Gastrocnemius medialis (tissue), 4 donors: ENCODE data around the gene BBX. TPM values are rescaled to one million over a fixed set of nuclear protein-coding genes. Genes with fewer than 3 reads are reported as not detected.
"Not testable (repeated sequence)": the region's sequence is repeated elsewhere in the genome, so short reads cannot be mapped to it uniquely, and the experiment has no call there.

ENCODE experiments used
- ATAC-seq, 2 donors: fragments of 150-250 bp; one replicate each; pipeline ENCODE4 v1.9.1; 2016
- DNase-seq, 2 donors: peaks; one replicate each; pipeline ENCODE4 v3.0.0-alpha.2; 2019
- H3K27ac ChIP-seq, 4 donors: fragments of 200-600 bp; sonication (generic); 1 replicate in 1 of 4; 2 replicates in 3 of 4; pipeline ENCODE4 v1.5.1; 2016 to 2018; ENCODE audit warnings: mild to moderate bottlenecking in 2 of 4, moderate library complexity in 1 of 4
- H3K27me3 ChIP-seq, 3 donors: fragments of 200-600 bp; sonication (generic) in 2 of 3; 1 replicate in 1 of 3; 2 replicates in 2 of 3; pipeline versions ENCODE4 v1.5.1 to v1.6.0; 2016 to 2019; ENCODE audit warnings: mild to moderate bottlenecking in 1 of 3, moderate library complexity in 1 of 3
- H3K36me3 ChIP-seq, 2 donors: fragments of 200-600 bp; sonication (generic) in 1 of 2; one replicate each; pipeline ENCODE4 v1.5.1; 2017 to 2018
- H3K4me1 ChIP-seq, 2 donors: fragments of 200-600 bp; sonication (generic) in 1 of 2; one replicate each; pipeline ENCODE4 v1.5.1; 2016 to 2017; ENCODE audit warnings: mild to moderate bottlenecking in 2 of 2
- H3K4me3 ChIP-seq, 4 donors: fragments of 200-600 bp; sonication (generic) in 3 of 4; 1 replicate in 1 of 4; 2 replicates in 3 of 4; pipeline ENCODE4 v1.5.1; 2016 to 2019; ENCODE audit warnings: mild to moderate bottlenecking in 2 of 4
- H3K9me3 ChIP-seq, 3 donors: fragments of 200-600 bp; sonication (generic) in 2 of 3; 1 replicate in 1 of 3; 2 replicates in 2 of 3; pipeline ENCODE4 v1.5.1; 2016 to 2019
- POLR2A ChIP-seq, 2 donors: fragments of 450-650 bp; IDR thresholded peaks; one replicate each; pipeline ENCODE4 v1.6.1; 2017; ENCODE audit warnings: antibody characterized with exemption in 2 of 2, mild to moderate bottlenecking in 2 of 2, moderate library complexity in 2 of 2
- in situ Hi-C, 4 donors: fragments of 200-750 bp; cut with MboI; loops; one replicate each; pipeline versions ENCODE4 v1.15.0 to v1.8.0; 2017; ENCODE audit warnings: low sequenced_read_pairs in 4 of 4
- intact Hi-C: fragments of 100-400 bp; cut with DNase I; formaldehyde crosslinking; loops from one replicate; pipeline ENCODE4 v1.15.1; 2023; ENCODE audit warnings: low total_unique reads
- total RNA-seq, 4 donors: library from RNA; depleted of rRNA; stranded (reverse); fragments of >200 nt; gene quantifications; one replicate each; pipeline versions ENCODE4 v1.1.0 to v1.2.3, GENCODE V29; 2016
- TF ChIP-seq, protein P1 (sequence below), 5 experiments: fragments of 450-650 bp in 3 of 5; fragments of 200-600 bp in 2 of 5; sonication (generic) in 2 of 5; IDR thresholded peaks in 4 of 5; conservative IDR thresholded peaks in 1 of 5; 1 replicate in 4 of 5; 2 replicates in 1 of 5; pipeline ENCODE4 v1.5.1; 2016 to 2019; ENCODE audit warnings: antibody characterized with exemption in 5 of 5, mild to moderate bottlenecking in 3 of 5, moderate library complexity in 3 of 5

BBX gene
- total RNA-seq, 4 donors from 2014 or later, result 15.2 to 48.3 (median 20.1) TPM

GRCh38 chr3:107833722-107834416, 311.1 kb downstream of the BBX start:
- H3K27me3 ChIP-seq, result no peaks in the 10 kb centered on the region
- H3K9me3 ChIP-seq, result no peaks in the 10 kb centered on the region
- no peaks in the 10 kb centered on the region for H3K4me1 ChIP-seq
- H3K4me3 ChIP-seq, result no peak overlapping the region
- no peak overlapping the region for H3K27ac ChIP-seq
- ATAC-seq (no peak), DNase-seq (no peak)
- intact Hi-C loops, result no loop called here
- H3K36me3 ChIP-seq, result no peaks in the 10 kb centered on the region
- no peak for TF ChIP-seq POLR2A (IDR thresholded peaks at IDR 0.05)
- TF ChIP-seq, protein P1, sequence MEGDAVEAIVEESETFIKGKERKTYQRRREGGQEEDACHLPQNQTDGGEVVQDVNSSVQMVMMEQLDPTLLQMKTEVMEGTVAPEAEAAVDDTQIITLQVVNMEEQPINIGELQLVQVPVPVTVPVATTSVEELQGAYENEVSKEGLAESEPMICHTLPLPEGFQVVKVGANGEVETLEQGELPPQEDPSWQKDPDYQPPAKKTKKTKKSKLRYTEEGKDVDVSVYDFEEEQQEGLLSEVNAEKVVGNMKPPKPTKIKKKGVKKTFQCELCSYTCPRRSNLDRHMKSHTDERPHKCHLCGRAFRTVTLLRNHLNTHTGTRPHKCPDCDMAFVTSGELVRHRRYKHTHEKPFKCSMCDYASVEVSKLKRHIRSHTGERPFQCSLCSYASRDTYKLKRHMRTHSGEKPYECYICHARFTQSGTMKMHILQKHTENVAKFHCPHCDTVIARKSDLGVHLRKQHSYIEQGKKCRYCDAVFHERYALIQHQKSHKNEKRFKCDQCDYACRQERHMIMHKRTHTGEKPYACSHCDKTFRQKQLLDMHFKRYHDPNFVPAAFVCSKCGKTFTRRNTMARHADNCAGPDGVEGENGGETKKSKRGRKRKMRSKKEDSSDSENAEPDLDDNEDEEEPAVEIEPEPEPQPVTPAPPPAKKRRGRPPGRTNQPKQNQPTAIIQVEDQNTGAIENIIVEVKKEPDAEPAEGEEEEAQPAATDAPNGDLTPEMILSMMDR (IDR thresholded peaks at IDR 0.05 in 4 of 5, conservative IDR thresholded peaks at IDR 0.05 in 1 of 5), result no peak
- in situ Hi-C loops, result no loop called here

DNA sequence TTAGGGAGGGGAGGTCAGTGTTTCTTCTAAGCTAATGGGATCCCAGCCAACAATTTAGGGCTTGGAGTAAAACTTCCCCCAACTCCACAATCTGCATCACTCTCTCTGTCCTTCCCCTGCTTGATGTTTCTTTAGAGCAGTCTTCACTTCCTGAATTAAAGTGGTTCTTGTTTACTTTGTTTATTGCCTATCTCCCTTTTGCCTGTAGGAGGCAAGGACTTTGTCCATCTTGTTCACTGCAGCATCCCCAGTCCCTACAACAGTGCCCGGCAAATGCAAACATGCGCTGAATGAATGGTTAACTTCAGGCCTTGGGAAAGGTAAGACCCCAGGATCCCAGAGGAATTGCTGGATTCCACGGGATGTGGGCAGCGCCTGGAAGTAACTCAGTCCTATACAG, 312.2 kb downstream of the BBX start:
- H3K36me3 ChIP-seq, H3K27me3 ChIP-seq, ATAC-seq, in situ Hi-C loops, H3K4me3 ChIP-seq, DNase-seq, H3K27ac ChIP-seq, intact Hi-C loops, H3K9me3 ChIP-seq, H3K4me1 ChIP-seq: not testable (repeated sequence)

DNA sequence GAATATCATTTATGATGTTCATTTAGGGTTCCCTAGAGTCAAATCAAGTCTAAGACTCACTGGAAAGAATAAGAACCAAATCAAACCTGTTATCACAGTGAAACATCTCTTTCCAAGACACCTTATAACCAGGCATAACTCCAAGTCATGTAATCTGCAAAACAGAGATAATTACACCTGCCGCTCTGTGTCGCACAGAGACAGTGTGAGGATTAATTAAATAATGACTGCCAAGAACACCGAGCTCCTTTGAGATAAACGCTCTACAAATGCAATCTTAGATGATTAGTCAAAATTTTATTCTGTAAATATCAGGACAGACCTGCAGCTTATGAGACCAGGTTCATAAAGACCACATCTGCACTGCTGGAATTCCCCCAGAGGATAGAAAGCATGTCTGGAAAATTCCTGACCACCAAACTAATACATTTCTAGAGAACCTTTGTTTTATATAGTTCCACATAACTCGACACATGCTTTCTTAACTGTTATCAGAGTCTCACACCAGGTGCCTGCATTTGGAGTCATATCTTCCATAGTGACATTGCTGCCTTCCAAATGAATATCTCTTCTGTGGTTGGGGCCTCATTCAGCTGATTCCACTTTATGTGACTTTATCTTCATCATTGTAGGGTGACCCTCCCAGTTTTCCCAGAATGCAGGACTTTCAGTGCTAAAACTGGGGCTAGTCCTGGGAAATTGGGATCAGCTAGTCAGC, 315.3 kb downstream of the BBX start:
- Histone ChIP-seq H3K27me3 (no peaks in the 10 kb centered on the region), H3K4me3 (no peak overlapping the region), H3K4me1 (no peaks in the 10 kb centered on the region), H3K9me3 (no peaks in the 10 kb centered on the region), H3K27ac (no peak overlapping the region), H3K36me3 (no peaks in the 10 kb centered on the region)
- no peak for TF ChIP-seq POLR2A (IDR thresholded peaks at IDR 0.05)
- TF ChIP-seq, protein P1 (IDR thresholded peaks at IDR 0.05 in 4 of 5, conservative IDR thresholded peaks at IDR 0.05 in 1 of 5), result no peak
- ATAC-seq, result no peak
- intact Hi-C loops (no loop called here), in situ Hi-C loops (no loop called here)
- no peak for DNase-seq

GRCh38 chr3:107841831-107842230, 319.1 kb downstream of the BBX start:
- Histone ChIP-seq H3K27me3 (no peaks in the 10 kb centered on the region), H3K4me1 (no peaks in the 10 kb centered on the region), H3K36me3 (no peaks in the 10 kb centered on the region), H3K9me3 (no peaks in the 10 kb centered on the region), H3K4me3 (no peak overlapping the region), H3K27ac (no peak overlapping the region)
- intact Hi-C loops (loop anchor here (10.0 kb wide), 1 partner anchor 607 kb away; no protein-coding TSS in a partner anchor), in situ Hi-C loops (no loop called here)
- ATAC-seq (no peak), DNase-seq (no peak)
- TF ChIP-seq, protein P1 (IDR thresholded peaks at IDR 0.05 in 4 of 5, conservative IDR thresholded peaks at IDR 0.05 in 1 of 5), result no peak
- no peak for TF ChIP-seq POLR2A (IDR thresholded peaks at IDR 0.05)

DNA sequence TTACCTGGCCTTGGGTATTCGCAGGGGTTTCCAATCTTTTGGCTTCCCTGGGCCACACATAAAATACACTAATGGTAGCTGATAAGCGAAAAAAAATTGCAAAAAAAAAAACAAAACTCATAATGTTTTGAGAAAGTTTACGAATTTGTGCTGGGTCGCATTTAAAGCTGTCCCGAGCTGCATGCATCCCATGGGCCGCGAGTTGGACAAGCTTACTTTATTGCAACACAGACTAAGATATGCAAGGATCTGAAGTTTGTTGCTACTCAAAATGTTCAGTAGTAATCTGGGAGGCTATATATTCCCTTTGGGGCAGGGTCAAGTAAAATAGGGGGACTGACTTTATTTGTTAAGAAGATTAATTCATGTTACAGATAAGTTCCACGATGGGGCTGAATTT, 320.2 kb downstream of the BBX start:
- intact Hi-C loops (loop anchor here (10.0 kb wide), 1 partner anchor 608 kb away; no protein-coding TSS in a partner anchor), in situ Hi-C loops (no loop called here)
- TF ChIP-seq, protein P1 (IDR thresholded peaks at IDR 0.05 in 4 of 5, conservative IDR thresholded peaks at IDR 0.05 in 1 of 5), result no peak
- no peak for TF ChIP-seq POLR2A (IDR thresholded peaks at IDR 0.05)
- Histone ChIP-seq H3K27me3 (no peaks in the 10 kb centered on the region), H3K9me3 (no peaks in the 10 kb centered on the region), H3K36me3 (no peaks in the 10 kb centered on the region), H3K4me1 (no peaks in the 10 kb centered on the region), H3K4me3 (no peak overlapping the region), H3K27ac (no peak overlapping the region)
- ATAC-seq (no peak), DNase-seq (no peak)
